Gastrocnemius medialis (tissue), 4 donors: Measurements from ENCODE around the gene TMEM209. TPM values are rescaled to one million over a fixed set of nuclear protein-coding genes. Genes with fewer than 3 reads are reported as not detected.

Experiments used
- ATAC-seq, 2 donors: fragments of 150-250 bp; one replicate each; pipeline ENCODE4 v1.9.1; 2016
- DNase-seq, 2 donors: peaks; one replicate each; pipeline ENCODE4 v3.0.0-alpha.2; 2019
- H3K27ac ChIP-seq, 4 donors: fragments of 200-600 bp; sonication (generic); 1 replicate in 1 of 4; 2 replicates in 3 of 4; pipeline ENCODE4 v1.5.1; 2016 to 2018; ENCODE audit warnings: mild to moderate bottlenecking in 2 of 4, moderate library complexity in 1 of 4
- H3K27me3 ChIP-seq, 3 donors: fragments of 200-600 bp; sonication (generic) in 2 of 3; 1 replicate in 1 of 3; 2 replicates in 2 of 3; pipeline versions ENCODE4 v1.5.1 to v1.6.0; 2016 to 2019; ENCODE audit warnings: mild to moderate bottlenecking in 1 of 3, moderate library complexity in 1 of 3
- H3K36me3 ChIP-seq, 2 donors: fragments of 200-600 bp; sonication (generic) in 1 of 2; one replicate each; pipeline ENCODE4 v1.5.1; 2017 to 2018
- H3K4me1 ChIP-seq, 2 donors: fragments of 200-600 bp; sonication (generic) in 1 of 2; one replicate each; pipeline ENCODE4 v1.5.1; 2016 to 2017; ENCODE audit warnings: mild to moderate bottlenecking in 2 of 2
- H3K4me3 ChIP-seq, 4 donors: fragments of 200-600 bp; sonication (generic) in 3 of 4; 1 replicate in 1 of 4; 2 replicates in 3 of 4; pipeline ENCODE4 v1.5.1; 2016 to 2019; ENCODE audit warnings: mild to moderate bottlenecking in 2 of 4
- H3K9me3 ChIP-seq, 3 donors: fragments of 200-600 bp; sonication (generic) in 2 of 3; 1 replicate in 1 of 3; 2 replicates in 2 of 3; pipeline ENCODE4 v1.5.1; 2016 to 2019
- CTCF ChIP-seq, 5 experiments: fragments of 450-650 bp in 3 of 5; fragments of 200-600 bp in 2 of 5; sonication (generic) in 2 of 5; IDR thresholded peaks in 4 of 5; conservative IDR thresholded peaks in 1 of 5; 1 replicate in 4 of 5; 2 replicates in 1 of 5; pipeline ENCODE4 v1.5.1; 2016 to 2019; ENCODE audit warnings: antibody characterized with exemption in 5 of 5, mild to moderate bottlenecking in 3 of 5, moderate library complexity in 3 of 5
- POLR2A ChIP-seq, 2 donors: fragments of 450-650 bp; IDR thresholded peaks; one replicate each; pipeline ENCODE4 v1.6.1; 2017; ENCODE audit warnings: antibody characterized with exemption in 2 of 2, mild to moderate bottlenecking in 2 of 2, moderate library complexity in 2 of 2
- in situ Hi-C, 4 donors: fragments of 200-750 bp; cut with MboI; loops; one replicate each; pipeline versions ENCODE4 v1.15.0 to v1.8.0; 2017; ENCODE audit warnings: low sequenced_read_pairs in 4 of 4
- intact Hi-C: fragments of 100-400 bp; cut with DNase I; formaldehyde crosslinking; loops from one replicate; pipeline ENCODE4 v1.15.1; 2023; ENCODE audit warnings: low total_unique reads
- total RNA-seq, 4 donors: library from RNA; depleted of rRNA; stranded (reverse); fragments of >200 nt; gene quantifications; one replicate each; pipeline versions ENCODE4 v1.1.0 to v1.2.3, GENCODE V29; 2016

TMEM209 gene
- total RNA-seq, 4 donors from 2014 or later: 5.4 to 14.0 (median 9.9) TPM

GRCh38 chr7:130224210-130224609 lies 19.0 kb upstream of the TMEM209 start:
- Histone ChIP-seq H3K36me3 (no peaks in the 10 kb centered on the region), H3K4me3 (no peak overlapping the region), H3K27me3 (no peaks in the 10 kb centered on the region), H3K4me1 (no peaks in the 10 kb centered on the region), H3K27ac (no peak overlapping the region), H3K9me3 (no peaks in the 10 kb centered on the region)
- ATAC-seq (no peak), DNase-seq (no peak)
- no peak for TF ChIP-seq CTCF (IDR thresholded peaks at IDR 0.05 in 4 of 5, conservative IDR thresholded peaks at IDR 0.05 in 1 of 5)
- TF ChIP-seq POLR2A (IDR thresholded peaks at IDR 0.05): no peak
- in situ Hi-C loops (no loop called here), intact Hi-C loops (no loop called here)

- DNase-seq: no peak
- in situ Hi-C loops (no loop called here), intact Hi-C loops (no loop called here)
- no peak overlapping the region for H3K27ac ChIP-seq
- ATAC-seq: no peak
- H3K4me3 ChIP-seq: no peak overlapping the region
- H3K36me3 ChIP-seq: no peaks in the 10 kb centered on the region
- no peaks in the 10 kb centered on the region for H3K4me1 ChIP-seq
- no peaks in the 10 kb centered on the region for H3K9me3 ChIP-seq
- TF ChIP-seq CTCF (IDR thresholded peaks at IDR 0.05 in 4 of 5, conservative IDR thresholded peaks at IDR 0.05 in 1 of 5): no peak
- TF ChIP-seq POLR2A (IDR thresholded peaks at IDR 0.05): no peak
- H3K27me3 ChIP-seq: no peaks in the 10 kb centered on the region
Measured at GRCh38 chr7:130223646-130224045, 18.4 kb upstream of the TMEM209 start.

- TF ChIP-seq POLR2A (IDR thresholded peaks at IDR 0.05) (no peak), CTCF (IDR thresholded peaks at IDR 0.05 in 4 of 5, conservative IDR thresholded peaks at IDR 0.05 in 1 of 5) (no peak)
- H3K36me3 ChIP-seq: no peaks in the 10 kb centered on the region
- ATAC-seq (no peak), DNase-seq (no peak)
- H3K4me3 ChIP-seq: no peak overlapping the region
- intact Hi-C loops (no loop called here), in situ Hi-C loops (no loop called here)
- no peaks in the 10 kb centered on the region for H3K9me3 ChIP-seq
- H3K27ac ChIP-seq: no peak overlapping the region
- H3K27me3 ChIP-seq: no peaks in the 10 kb centered on the region
- no peaks in the 10 kb centered on the region for H3K4me1 ChIP-seq
Measured at GRCh38 chr7:130221746-130222145, 16.5 kb upstream of the TMEM209 start.

GRCh38 chr7:130219871-130220270 lies 14.7 kb upstream of the TMEM209 start:
- H3K36me3 ChIP-seq: no peaks in the 10 kb centered on the region
- in situ Hi-C loops (no loop called here), intact Hi-C loops (no loop called here)
- H3K27me3 ChIP-seq: no peaks in the 10 kb centered on the region
- DNase-seq: no peak
- H3K9me3 ChIP-seq: no peaks in the 10 kb centered on the region
- TF ChIP-seq POLR2A (IDR thresholded peaks at IDR 0.05) (no peak), CTCF (IDR thresholded peaks at IDR 0.05 in 4 of 5, conservative IDR thresholded peaks at IDR 0.05 in 1 of 5) (no peak)
- no peak for ATAC-seq
- no peak overlapping the region for H3K27ac ChIP-seq
- H3K4me3 ChIP-seq: no peak overlapping the region
- H3K4me1 ChIP-seq: no peaks in the 10 kb centered on the region
